Measurements from ENCODE around the gene PATL2.

Gene PATL2

GRCh38 chr15:44670087-44670950 is 40.8 kb downstream of the PATL2 start (continued):
- no peak for TF ChIP-seq ZFP3 (CRISPR knock-in tag; IDR thresholded peaks at IDR 0.05)
- TF ChIP-seq ESRRG (CRISPR knock-in tag; IDR thresholded peaks at IDR 0.05): no peak

- no peak for ATAC-seq
- no peak for TF ChIP-seq OSR1 (CRISPR knock-in tag; IDR thresholded peaks at IDR 0.05)
- no peak for TF ChIP-seq GLIS3 (CRISPR knock-in tag; IDR thresholded peaks at IDR 0.05)
- TF ChIP-seq CSDC2 (CRISPR knock-in tag; IDR thresholded peaks at IDR 0.05): no peak
- no peak for TF ChIP-seq SNAI2 (CRISPR knock-in tag; IDR thresholded peaks at IDR 0.05)
- TF ChIP-seq ARNTL (CRISPR knock-in tag; IDR thresholded peaks at IDR 0.05; ENCODE audit: borderline replicate concordance, low read depth): no peak
- TF ChIP-seq ZFP3 (CRISPR knock-in tag; IDR thresholded peaks at IDR 0.05): no peak
- no peak for TF ChIP-seq CREB5 (CRISPR knock-in tag; IDR thresholded peaks at IDR 0.05; ENCODE audit: low read depth)
- TF ChIP-seq, protein P1, sequence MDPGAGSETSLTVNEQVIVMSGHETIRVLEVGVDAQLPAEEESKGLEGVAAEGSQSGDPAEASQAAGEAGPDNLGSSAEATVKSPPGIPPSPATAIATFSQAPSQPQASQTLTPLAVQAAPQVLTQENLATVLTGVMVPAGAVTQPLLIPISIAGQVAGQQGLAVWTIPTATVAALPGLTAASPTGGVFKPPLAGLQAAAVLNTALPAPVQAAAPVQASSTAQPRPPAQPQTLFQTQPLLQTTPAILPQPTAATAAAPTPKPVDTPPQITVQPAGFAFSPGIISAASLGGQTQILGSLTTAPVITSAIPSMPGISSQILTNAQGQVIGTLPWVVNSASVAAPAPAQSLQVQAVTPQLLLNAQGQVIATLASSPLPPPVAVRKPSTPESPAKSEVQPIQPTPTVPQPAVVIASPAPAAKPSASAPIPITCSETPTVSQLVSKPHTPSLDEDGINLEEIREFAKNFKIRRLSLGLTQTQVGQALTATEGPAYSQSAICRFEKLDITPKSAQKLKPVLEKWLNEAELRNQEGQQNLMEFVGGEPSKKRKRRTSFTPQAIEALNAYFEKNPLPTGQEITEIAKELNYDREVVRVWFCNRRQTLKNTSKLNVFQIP (CRISPR knock-in tag; IDR thresholded peaks at IDR 0.05; ENCODE audit: borderline replicate concordance, low read depth): no peak
- TF ChIP-seq TCF4 (CRISPR knock-in tag; IDR thresholded peaks at IDR 0.05; ENCODE audit: borderline replicate concordance): no peak
- TF ChIP-seq CSRNP3 (CRISPR knock-in tag; IDR thresholded peaks at IDR 0.05): no peak
- no peak for TF ChIP-seq ZNF70 (CRISPR knock-in tag; IDR thresholded peaks at IDR 0.05)
- no peak for TF ChIP-seq ZNF8 (CRISPR knock-in tag; IDR thresholded peaks at IDR 0.05)
- no peak for TF ChIP-seq ESRRG (CRISPR knock-in tag; IDR thresholded peaks at IDR 0.05)
- no peak for TF ChIP-seq TOX (CRISPR knock-in tag; IDR thresholded peaks at IDR 0.05; ENCODE audit: borderline replicate concordance)
- TF ChIP-seq PPARA (CRISPR knock-in tag; IDR thresholded peaks at IDR 0.05; ENCODE audit: borderline replicate concordance): no peak
- TF ChIP-seq PATZ1 (CRISPR knock-in tag; IDR thresholded peaks at IDR 0.05; ENCODE audit: borderline replicate concordance): no peak
- no peak for TF ChIP-seq ZNF565 (CRISPR knock-in tag; conservative IDR thresholded peaks at IDR 0.05; ENCODE audit: low read depth)
Measured at GRCh38 chr15:44668921-44669320, 42.2 kb downstream of the PATL2 start.

- ATAC-seq: no peak
- TF ChIP-seq CREB5 (CRISPR knock-in tag; IDR thresholded peaks at IDR 0.05; ENCODE audit: low read depth) (no peak), TSHZ2 (CRISPR knock-in tag; IDR thresholded peaks at IDR 0.05) (no peak), ZC3H10 (CRISPR knock-in tag; IDR thresholded peaks at IDR 0.05) (no peak), OSR1 (CRISPR knock-in tag; IDR thresholded peaks at IDR 0.05) (no peak)
Measured at GRCh38 chr15:44667039-44667360, 44.1 kb downstream of the PATL2 start.

Measured in SK-N-SH treated with all-trans-retinoic acid at 6 μM for 48 hours (cell line).